ENCODE results near the gene C4BPA.
A peak's percentile ranks its signal among the peaks of the same experiment; 100 is the strongest.

C4BPA gene

GRCh38 chr1:207076181-207076955 is 27.7 kb upstream of the C4BPA start:
- TF ChIP-seq CTCF (IDR thresholded peaks at IDR 0.05; ENCODE audit: extremely low read depth, insufficient read depth, missing control alignments), result no peak
- in situ Hi-C loops (cut with MboI; ENCODE audit: low pct_unique_long_range_greater_than_20kb, low sequenced_read_pairs, unreplicated experiment), result loop anchor here (10.0 to 25.0 kb wide), 2 partner anchors 328 to 411 kb away; partner anchors contain the start of gene CR1
- no peak for DNase-seq (ENCODE audit: low spot score)

- TF ChIP-seq CTCF (IDR thresholded peaks at IDR 0.05; ENCODE audit: extremely low read depth, insufficient read depth, missing control alignments), result no peak
- in situ Hi-C loops (cut with MboI; ENCODE audit: low pct_unique_long_range_greater_than_20kb, low sequenced_read_pairs, unreplicated experiment), result loop anchor here (10.0 to 25.0 kb wide), 2 partner anchors 328 to 410 kb away; partner anchors contain the start of gene CR1
Measured at GRCh38 chr1:207077012-207077411, 27.0 kb upstream of the C4BPA start.

GRCh38 chr1:207077470-207078377 is 26.3 kb upstream of the C4BPA start:
- in situ Hi-C loops (cut with MboI; ENCODE audit: low pct_unique_long_range_greater_than_20kb, low sequenced_read_pairs, unreplicated experiment), result loop anchor here (10.0 to 25.0 kb wide), 2 partner anchors 327 to 410 kb away; partner anchors contain the start of gene CR1
- TF ChIP-seq CTCF (IDR thresholded peaks at IDR 0.05; ENCODE audit: extremely low read depth, insufficient read depth, missing control alignments), result peak; percentile 83
- peak; percentile 60 for DNase-seq (ENCODE audit: low spot score)

More at GRCh38 chr1:207077012-207077411, 27.0 kb upstream of the C4BPA start:
- DNase-seq (ENCODE audit: low spot score), result no peak

GRCh38 chr1:207078578-207079132 is 25.4 kb upstream of the C4BPA start:
- in situ Hi-C loops (cut with MboI; ENCODE audit: low pct_unique_long_range_greater_than_20kb, low sequenced_read_pairs, unreplicated experiment), result loop anchor here (10.0 to 25.0 kb wide), 2 partner anchors 326 to 409 kb away; partner anchors contain the start of gene CR1
- no peak for TF ChIP-seq CTCF (IDR thresholded peaks at IDR 0.05; ENCODE audit: extremely low read depth, insufficient read depth, missing control alignments)

GRCh38 chr1:207079706-207080241 is 24.3 kb upstream of the C4BPA start:
- no peak for DNase-seq (ENCODE audit: low spot score)
- TF ChIP-seq CTCF (IDR thresholded peaks at IDR 0.05; ENCODE audit: extremely low read depth, insufficient read depth, missing control alignments), result no peak
- in situ Hi-C loops (cut with MboI; ENCODE audit: low pct_unique_long_range_greater_than_20kb, low sequenced_read_pairs, unreplicated experiment), result loop anchor here (10.0 to 25.0 kb wide), 2 partner anchors 325 to 408 kb away; partner anchors contain the start of gene CR1

More at GRCh38 chr1:207078578-207079132, 25.4 kb upstream of the C4BPA start:
- DNase-seq (ENCODE audit: low spot score), result no peak
